ENCODE measurements around the gene NOL6. TPM values are rescaled to one million over a fixed set of nuclear protein-coding genes. Genes with fewer than 3 reads are reported as not detected.

The NOL6 gene
- total RNA-seq, 4 donors from 2014 or later = 18.1 to 36.3 (median 29.1) TPM

DNA sequence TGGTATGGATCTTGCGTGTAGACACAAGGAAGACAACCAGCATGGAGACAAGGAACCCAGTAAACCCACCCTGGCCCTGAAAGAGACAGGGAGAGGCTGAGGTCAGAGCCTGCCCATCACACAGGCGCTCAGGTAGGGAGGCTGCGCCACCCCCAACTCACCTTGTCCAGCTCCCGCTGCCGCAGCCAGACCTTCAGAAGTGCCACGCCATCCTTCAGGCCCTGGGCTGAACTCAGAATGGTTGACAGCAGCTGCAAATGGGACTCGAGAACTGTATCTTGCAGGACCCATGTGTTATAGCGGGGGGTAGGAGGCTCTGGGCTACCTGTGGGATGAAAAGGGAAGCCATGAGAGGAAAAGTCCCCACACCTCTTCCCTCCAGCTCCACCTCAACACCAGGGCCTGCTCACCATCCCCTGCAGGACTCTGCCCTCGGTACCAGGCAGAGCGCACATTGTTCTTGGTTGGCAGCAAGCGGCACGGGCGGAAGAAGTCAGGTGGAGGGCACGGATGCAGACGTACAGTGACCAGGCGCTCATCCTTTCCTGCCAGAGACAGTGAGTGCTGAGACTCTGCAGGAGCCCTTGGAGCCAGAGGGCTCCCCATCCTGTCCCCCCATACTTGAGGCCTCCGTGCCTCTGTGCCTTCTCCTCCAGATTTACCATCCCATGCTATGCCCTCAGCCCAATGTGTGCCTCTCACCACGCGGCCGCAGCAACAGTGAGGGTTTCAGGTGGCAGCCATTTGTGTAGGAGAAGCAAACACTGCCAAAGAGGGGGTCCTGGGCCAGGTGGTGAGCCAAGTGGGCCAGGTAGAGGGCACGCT, 4.7 kb downstream of the NOL6 start:
- Histone ChIP-seq H3K4me1 (peaks cover 9 to 11% of the 10 kb centered on the region in 2 donors), H3K4me3 (no peak overlapping the region), H3K9me3 (no peaks in the 10 kb centered on the region), H3K27ac (no peak overlapping the region), H3K27me3 (no peaks in the 10 kb centered on the region), H3K36me3 (peaks cover 2 to 83% of the 10 kb centered on the region in 2 donors)
- in situ Hi-C loops (cut with MboI; ENCODE audit: low sequenced_read_pairs in 4 of 4) = loop anchor here in 2 of 4 donors (10.0 to 25.0 kb wide), 2 partner anchors 94 to 182 kb away; partner anchors contain the start of gene NFX1 (in 1 of the 2)
- TF ChIP-seq, protein P1, sequence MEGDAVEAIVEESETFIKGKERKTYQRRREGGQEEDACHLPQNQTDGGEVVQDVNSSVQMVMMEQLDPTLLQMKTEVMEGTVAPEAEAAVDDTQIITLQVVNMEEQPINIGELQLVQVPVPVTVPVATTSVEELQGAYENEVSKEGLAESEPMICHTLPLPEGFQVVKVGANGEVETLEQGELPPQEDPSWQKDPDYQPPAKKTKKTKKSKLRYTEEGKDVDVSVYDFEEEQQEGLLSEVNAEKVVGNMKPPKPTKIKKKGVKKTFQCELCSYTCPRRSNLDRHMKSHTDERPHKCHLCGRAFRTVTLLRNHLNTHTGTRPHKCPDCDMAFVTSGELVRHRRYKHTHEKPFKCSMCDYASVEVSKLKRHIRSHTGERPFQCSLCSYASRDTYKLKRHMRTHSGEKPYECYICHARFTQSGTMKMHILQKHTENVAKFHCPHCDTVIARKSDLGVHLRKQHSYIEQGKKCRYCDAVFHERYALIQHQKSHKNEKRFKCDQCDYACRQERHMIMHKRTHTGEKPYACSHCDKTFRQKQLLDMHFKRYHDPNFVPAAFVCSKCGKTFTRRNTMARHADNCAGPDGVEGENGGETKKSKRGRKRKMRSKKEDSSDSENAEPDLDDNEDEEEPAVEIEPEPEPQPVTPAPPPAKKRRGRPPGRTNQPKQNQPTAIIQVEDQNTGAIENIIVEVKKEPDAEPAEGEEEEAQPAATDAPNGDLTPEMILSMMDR (IDR thresholded peaks at IDR 0.05 in 4 of 5, conservative IDR thresholded peaks at IDR 0.05 in 1 of 5) = no peak
- TF ChIP-seq POLR2A (IDR thresholded peaks at IDR 0.05) = no peak
- intact Hi-C loops (cut with DNase I; ENCODE audit: low total_unique reads) = loop anchor here (5.0 kb wide), 2 partner anchors 62 to 182 kb away; no protein-coding TSS in a partner anchor
- ATAC-seq (no peak), DNase-seq (no peak)

DNA sequence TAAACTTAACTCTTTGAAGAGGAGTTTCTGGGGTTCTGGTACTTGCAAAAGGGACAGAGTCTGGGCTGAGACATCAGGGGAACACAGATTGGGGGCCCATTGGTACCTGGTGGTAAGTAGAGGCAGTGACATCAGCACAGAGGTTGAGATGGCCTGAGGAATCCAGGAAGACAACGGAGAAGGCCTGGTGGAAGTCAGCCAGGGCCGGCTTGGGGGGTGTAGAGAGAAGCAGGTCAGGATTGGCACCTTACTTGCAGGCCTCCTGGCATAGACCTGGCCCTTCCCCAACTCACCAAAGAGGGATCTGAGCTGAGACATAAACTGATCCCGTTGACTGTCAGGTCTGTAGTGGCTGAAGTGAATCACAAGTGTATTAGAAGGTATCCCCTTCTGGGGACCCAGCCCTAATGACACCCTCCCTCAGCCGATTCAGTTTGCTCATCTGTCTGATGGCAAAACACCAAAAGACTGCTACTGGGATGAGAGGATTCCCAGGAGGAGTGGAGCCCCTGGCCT, 5.5 kb downstream of the NOL6 start:
- Histone ChIP-seq H3K27ac (no peak overlapping the region), H3K4me1 (peaks cover 9 to 11% of the 10 kb centered on the region in 2 donors), H3K4me3 (no peak overlapping the region), H3K27me3 (no peaks in the 10 kb centered on the region), H3K9me3 (no peaks in the 10 kb centered on the region), H3K36me3 (peaks cover 2 to 90% of the 10 kb centered on the region in 2 donors)
- intact Hi-C loops (cut with DNase I; ENCODE audit: low total_unique reads) (loop anchor here (5.0 kb wide), 2 partner anchors 61 to 181 kb away; no protein-coding TSS in a partner anchor), in situ Hi-C loops (cut with MboI; ENCODE audit: low sequenced_read_pairs in 4 of 4) (loop anchor here in 2 of 4 donors (10.0 to 25.0 kb wide), 2 partner anchors 93 to 181 kb away; partner anchors contain the start of gene NFX1 (in 1 of the 2))
- TF ChIP-seq, protein P1 (IDR thresholded peaks at IDR 0.05 in 4 of 5, conservative IDR thresholded peaks at IDR 0.05 in 1 of 5) = no peak
- TF ChIP-seq POLR2A (IDR thresholded peaks at IDR 0.05) = no peak
- no peak for ATAC-seq
- no peak for DNase-seq

DNA sequence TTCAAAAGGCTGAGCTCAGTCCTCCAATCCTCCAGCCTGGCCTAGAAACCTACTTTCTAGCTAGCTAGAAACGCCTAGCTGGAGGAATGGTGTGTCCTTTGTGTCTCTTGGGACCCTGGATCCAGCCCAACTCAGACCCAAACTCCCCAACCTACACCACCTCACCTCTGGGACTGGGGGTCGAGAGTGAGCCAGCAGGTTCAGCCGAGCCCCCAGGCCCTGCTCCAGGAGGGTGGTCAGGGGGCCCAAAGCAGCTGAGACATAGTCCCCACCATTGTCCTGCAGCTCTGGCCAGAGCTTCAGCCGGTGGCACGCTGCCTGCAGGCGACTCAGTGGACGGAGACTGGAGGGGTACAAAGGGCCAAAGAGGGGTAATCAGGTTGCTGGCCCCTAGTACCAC, 6.2 kb downstream of the NOL6 start:
- Histone ChIP-seq H3K36me3 (peaks cover 2 to 98% of the 10 kb centered on the region in 2 donors), H3K4me3 (no peak overlapping the region), H3K27me3 (no peaks in the 10 kb centered on the region), H3K9me3 (no peaks in the 10 kb centered on the region), H3K4me1 (peaks cover 4 to 6% of the 10 kb centered on the region in 2 donors), H3K27ac (no peak overlapping the region)
- no peak for DNase-seq
- in situ Hi-C loops (cut with MboI; ENCODE audit: low sequenced_read_pairs in 4 of 4) (loop anchor here in 2 of 4 donors (10.0 to 25.0 kb wide), 2 partner anchors 93 to 180 kb away; partner anchors contain the start of gene NFX1 (in 1 of the 2)), intact Hi-C loops (cut with DNase I; ENCODE audit: low total_unique reads) (loop anchor here (5.0 kb wide), 2 partner anchors 60 to 180 kb away; no protein-coding TSS in a partner anchor)
- no peak for ATAC-seq
- TF ChIP-seq, protein P1 (IDR thresholded peaks at IDR 0.05 in 4 of 5, conservative IDR thresholded peaks at IDR 0.05 in 1 of 5) = no peak

DNA sequence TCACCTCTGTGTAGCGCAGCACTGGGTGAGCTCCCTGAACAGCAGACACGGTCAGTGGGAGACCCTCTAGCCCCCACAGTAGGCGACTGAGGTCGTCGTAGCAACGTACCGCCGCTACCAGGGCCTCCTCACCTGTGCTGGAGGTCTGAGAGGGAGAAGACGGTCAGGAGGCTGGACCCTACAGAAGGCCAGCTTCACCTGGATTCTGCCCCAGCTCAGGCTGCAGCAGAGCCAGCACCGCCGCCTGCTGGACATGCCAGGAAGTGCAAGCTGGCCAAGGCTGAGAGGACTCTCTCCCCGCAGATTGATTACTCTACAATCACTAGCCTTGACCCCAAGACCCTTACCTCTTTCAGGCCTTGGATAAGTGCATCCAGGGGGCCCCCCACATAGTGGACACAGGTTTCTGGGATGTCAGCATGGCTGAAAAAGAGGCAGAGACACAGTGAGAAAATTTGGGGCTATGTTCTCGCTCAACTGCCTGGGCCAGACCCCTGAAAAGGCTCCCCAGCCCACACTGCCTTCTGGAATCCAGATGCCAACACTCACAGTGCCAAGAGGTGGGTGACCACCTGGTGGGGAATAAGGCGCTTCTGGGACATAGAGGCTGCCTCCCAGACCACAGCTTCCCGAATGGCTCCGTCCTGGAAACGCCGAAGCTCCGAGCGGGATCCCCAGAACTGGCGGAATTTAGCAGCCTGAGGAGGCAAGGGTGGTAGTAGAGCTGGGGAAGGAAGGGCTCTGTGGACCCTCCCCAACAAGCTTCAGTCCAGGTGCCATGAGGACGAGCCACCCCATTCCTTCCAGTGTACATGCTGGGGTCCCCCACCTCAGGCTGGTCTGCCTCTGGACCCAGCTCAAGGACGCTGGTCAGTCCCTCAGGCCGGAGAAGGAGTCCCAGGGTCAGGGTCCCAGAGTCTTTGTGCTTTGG, 6.9 kb downstream of the NOL6 start:
- no peak overlapping the region for H3K4me3 ChIP-seq
- in situ Hi-C loops (cut with MboI; ENCODE audit: low sequenced_read_pairs in 4 of 4) (loop anchor here in 2 of 4 donors (10.0 to 25.0 kb wide), 2 partner anchors 92 to 180 kb away; partner anchors contain the start of gene NFX1 (in 1 of the 2)), intact Hi-C loops (cut with DNase I; ENCODE audit: low total_unique reads) (loop anchor here (1.0 to 5.0 kb wide), 3 partner anchors 60 to 180 kb away; no protein-coding TSS in a partner anchor)
- H3K36me3 ChIP-seq = peaks cover 2 to 100% of the 10 kb centered on the region in 2 donors
- no peaks in the 10 kb centered on the region for H3K4me1 ChIP-seq
- H3K9me3 ChIP-seq = no peaks in the 10 kb centered on the region
- peak in 1 of 2 donors; percentile 42 for DNase-seq
- H3K27ac ChIP-seq = no peak overlapping the region
- no peaks in the 10 kb centered on the region for H3K27me3 ChIP-seq
- TF ChIP-seq POLR2A (IDR thresholded peaks at IDR 0.05) = no peak
- TF ChIP-seq, protein P1 (IDR thresholded peaks at IDR 0.05 in 4 of 5, conservative IDR thresholded peaks at IDR 0.05 in 1 of 5) = peak; percentile 86 to 90 (median 89)
- ATAC-seq = peak in 1 of 2 donors; percentile 77
